PFSK-1 (cell line): ENCODE data around the gene CDT1.

Source experiments
- FOXP2 ChIP-seq: optimal IDR thresholded peaks from 2 replicates; pipeline ENCODE3; 2011; ENCODE audit warnings: borderline replicate concordance, control low read depth, inconsistent platforms; ENCODE audit not compliant: insufficient read depth; ENCODE audit errors: extremely low read length, extremely low read depth
- POLR2AphosphoS5 ChIP-seq: IDR thresholded peaks from 2 replicates; pipeline ENCODE4 v1.6.1; 2012; ENCODE audit warnings: low read depth, mild to moderate bottlenecking, control low read depth, low read length, moderate library complexity
- SIN3A ChIP-seq: IDR thresholded peaks from 2 replicates; pipeline ENCODE4 v1.6.1; 2012; ENCODE audit warnings: mild to moderate bottlenecking, low read length, moderate library complexity, borderline replicate concordance; ENCODE audit not compliant: insufficient read depth
- TAF1 ChIP-seq: IDR thresholded peaks from 2 replicates; pipeline ENCODE4 v1.6.1; 2012; ENCODE audit warnings: low read length, control low read depth, borderline replicate concordance; ENCODE audit not compliant: insufficient read depth
- TF ChIP-seq, protein P1 (sequence below), 2 experiments: IDR thresholded peaks; 2 replicates each; pipeline versions ENCODE4 v1.6.1 to v1.8.0; 2011 to 2012; ENCODE audit warnings: low read depth in 2 of 2, low read length in 2 of 2, control low read depth in 1 of 2, inconsistent platforms in 1 of 2, mild to moderate bottlenecking in 1 of 2, moderate library complexity in 1 of 2; ENCODE audit not compliant: insufficient read depth in 1 of 2

DNA sequence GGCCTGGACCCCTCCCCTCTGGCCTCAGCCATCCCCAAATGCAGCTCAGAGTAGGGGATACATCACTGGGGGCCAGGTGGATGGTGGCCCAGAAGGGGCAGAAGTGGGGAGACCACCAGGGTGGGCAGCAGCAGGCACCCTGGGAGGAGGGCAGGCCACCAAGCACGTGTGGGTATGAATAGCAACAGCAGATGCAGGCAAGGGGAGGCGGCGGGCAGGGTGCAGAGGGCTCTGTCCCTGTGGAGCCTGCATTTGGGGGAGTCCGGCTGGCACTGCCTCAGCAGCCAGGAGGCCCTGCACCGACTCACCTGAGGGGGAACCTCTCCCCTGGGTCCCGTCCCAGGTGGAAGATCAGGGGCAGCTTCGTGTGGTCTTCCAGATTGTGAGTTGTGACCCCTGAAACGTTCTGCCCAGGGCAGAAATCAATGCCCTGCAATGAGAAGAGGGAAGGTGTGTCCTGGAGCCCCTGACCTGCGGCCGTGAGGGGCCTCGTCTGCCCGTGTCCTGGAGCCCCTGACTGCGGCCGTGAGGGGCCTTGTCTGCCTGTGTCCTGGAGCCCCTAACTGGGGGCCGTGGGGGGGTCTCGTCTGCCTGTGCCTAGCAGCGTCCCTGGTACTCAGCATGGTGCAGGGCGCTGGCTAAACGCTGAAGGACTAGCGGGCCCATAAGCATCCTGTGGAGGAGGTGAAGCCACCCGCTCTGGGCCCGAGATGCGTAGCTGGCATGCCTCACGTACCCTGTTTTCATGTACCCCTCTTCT, 18.9 kb downstream of the CDT1 start:
- TF ChIP-seq POLR2AphosphoS5: no peak
- TF ChIP-seq, protein P1, sequence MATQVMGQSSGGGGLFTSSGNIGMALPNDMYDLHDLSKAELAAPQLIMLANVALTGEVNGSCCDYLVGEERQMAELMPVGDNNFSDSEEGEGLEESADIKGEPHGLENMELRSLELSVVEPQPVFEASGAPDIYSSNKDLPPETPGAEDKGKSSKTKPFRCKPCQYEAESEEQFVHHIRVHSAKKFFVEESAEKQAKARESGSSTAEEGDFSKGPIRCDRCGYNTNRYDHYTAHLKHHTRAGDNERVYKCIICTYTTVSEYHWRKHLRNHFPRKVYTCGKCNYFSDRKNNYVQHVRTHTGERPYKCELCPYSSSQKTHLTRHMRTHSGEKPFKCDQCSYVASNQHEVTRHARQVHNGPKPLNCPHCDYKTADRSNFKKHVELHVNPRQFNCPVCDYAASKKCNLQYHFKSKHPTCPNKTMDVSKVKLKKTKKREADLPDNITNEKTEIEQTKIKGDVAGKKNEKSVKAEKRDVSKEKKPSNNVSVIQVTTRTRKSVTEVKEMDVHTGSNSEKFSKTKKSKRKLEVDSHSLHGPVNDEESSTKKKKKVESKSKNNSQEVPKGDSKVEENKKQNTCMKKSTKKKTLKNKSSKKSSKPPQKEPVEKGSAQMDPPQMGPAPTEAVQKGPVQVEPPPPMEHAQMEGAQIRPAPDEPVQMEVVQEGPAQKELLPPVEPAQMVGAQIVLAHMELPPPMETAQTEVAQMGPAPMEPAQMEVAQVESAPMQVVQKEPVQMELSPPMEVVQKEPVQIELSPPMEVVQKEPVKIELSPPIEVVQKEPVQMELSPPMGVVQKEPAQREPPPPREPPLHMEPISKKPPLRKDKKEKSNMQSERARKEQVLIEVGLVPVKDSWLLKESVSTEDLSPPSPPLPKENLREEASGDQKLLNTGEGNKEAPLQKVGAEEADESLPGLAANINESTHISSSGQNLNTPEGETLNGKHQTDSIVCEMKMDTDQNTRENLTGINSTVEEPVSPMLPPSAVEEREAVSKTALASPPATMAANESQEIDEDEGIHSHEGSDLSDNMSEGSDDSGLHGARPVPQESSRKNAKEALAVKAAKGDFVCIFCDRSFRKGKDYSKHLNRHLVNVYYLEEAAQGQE (IDR thresholded peaks at IDR 0.05; ENCODE audit: insufficient read depth in 1 of 2, low read depth in 2 of 2, low read length in 2 of 2): no peak
- TF ChIP-seq SIN3A: no peak
- TF ChIP-seq FOXP2: no peak
- no peak for TF ChIP-seq TAF1
